Islet of Langerhans (tissue), 1 donor: ENCODE measurements around the gene EML6.
A peak's percentile ranks its signal among the peaks of the same experiment; 100 is the strongest.
"Not testable (repeated sequence)": the region's sequence is repeated elsewhere in the genome, so short reads cannot be mapped to it uniquely, and the experiment has no call there.

ENCODE experiments used
- FAIRE-seq: peaks from one replicate; lab custom pipeline; 2011; peaks lifted over from hg19 to GRCh38; lab: Jason Lieb, UNC

The EML6 gene

DNA sequence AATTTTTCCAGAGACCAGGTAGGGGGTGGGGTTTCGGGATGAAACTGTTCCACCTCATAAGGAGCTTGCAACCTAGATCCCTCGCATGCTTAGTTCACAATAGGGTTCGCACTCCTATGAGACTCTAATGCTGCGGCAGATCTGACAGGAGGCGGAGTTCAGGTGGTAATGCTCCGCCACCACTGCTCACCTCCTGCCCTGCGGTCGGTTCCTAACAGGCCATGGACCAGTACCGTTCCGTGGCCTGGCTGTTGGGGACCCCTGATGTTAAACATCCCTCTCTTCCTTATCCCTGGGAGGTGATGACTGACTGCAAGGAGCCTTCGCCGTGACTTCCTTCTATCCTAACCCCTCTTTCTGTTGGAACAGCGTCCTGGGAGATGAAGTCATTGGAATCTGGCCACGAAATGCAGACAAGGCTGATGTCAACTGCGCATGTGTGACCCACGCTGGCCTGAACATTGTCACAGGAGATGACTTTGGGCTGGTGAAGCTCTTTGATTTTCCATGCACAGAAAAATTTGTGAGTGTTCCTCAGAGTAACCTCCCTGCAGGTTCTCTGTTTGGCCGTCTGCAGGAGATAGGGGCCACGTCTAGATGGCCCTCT, 244.4 kb downstream of the EML6 start:
- no peak for FAIRE-seq

DNA sequence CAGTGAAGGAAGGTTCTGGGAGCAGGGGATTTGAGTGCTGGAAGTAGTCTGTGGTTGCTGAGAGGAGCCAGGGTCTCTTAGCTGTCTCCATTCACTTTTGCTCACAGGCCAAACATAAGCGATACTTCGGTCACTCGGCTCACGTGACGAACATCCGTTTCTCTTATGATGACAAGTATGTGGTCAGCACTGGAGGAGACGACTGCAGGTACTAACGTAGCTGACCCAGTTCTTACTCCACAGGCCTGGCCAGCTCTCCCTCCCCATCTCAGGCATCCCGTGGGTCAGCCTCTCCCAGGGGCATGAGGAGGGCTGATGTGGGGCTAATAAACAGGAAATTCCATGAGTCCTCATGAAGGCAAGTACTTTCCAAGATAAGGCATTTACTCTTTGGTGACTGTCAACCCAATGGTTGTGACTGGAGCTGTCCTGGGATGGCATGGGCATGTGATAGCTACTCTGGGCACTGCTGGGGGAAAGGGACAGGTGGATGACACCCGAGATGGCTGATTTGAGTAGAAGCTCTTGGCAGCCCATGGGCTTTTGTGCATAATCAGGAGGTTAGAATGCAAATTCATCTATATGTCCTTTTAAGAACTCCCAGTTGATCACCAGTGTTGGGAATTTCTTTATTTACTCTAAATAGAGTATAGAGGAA, 245.2 kb downstream of the EML6 start:
- no peak for FAIRE-seq

DNA sequence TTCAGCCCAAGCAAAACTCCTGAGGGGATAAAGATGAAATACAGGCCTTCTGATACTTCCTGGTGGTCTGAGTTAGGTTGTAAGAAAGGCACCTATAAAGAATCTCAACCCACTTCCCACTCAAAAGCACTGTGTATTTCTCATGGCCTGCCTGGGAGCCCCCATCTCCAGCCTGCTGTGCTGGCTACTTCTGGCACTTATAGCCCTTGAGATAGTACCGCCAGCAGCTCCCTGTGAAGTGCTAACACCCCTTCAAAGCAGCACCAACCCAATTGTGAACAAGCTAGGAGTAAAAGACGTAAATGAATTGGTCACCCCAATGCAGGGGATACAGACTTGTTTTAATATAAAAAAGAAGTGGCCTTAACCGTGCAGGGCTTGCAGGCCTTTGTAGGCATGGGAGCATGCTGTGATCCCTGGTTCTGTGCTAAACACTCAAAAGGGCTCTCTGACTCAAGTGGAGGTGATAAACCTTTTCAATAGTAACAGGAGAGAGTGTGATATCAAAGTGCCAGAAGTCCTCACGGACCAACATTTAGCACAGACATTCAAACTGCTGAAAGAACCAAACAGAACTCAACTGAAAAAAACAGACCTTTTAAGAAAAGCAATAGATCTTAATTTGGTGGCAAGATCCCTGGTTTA, 246.0 kb downstream of the EML6 start:
- FAIRE-seq: no peak

DNA sequence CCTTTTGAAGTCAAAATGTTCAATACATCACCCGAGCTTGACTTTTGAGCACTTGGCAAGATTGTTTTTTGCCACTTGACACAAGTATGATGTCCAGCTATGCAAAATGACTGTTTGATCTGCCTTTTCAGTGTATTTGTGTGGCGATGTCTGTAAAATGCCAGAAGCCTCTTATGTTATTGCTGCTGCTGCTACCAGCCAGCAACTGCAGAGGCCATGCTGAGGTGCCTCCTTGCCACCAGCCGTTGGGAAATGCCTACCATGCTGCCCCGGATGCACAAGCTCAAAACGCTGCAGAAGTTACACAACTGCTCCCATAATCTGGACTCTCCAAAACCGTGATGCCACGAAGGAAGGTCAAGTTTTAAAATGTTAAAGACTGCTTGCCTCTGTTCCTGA, 246.5 kb downstream of the EML6 start:
- FAIRE-seq: no peak

DNA sequence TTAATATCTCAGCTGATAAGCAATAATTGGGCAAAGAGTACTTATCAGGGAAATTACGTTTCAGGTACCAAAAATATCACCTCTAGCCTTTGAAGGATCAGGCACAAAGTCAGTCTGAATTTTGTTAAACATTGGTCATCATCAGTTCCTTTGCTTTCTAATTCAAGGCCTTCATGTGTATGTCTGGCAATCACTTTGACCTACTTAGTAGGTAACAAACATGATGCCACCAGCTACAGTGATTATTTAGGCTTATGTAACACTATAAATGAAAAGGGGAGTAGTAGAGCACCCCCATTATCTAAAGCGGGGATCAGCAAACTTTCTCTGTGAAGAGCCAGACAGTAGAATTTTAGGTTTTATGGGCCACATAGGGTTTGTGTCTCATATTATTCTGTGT, 251.7 kb downstream of the EML6 start:
- no peak for FAIRE-seq

DNA sequence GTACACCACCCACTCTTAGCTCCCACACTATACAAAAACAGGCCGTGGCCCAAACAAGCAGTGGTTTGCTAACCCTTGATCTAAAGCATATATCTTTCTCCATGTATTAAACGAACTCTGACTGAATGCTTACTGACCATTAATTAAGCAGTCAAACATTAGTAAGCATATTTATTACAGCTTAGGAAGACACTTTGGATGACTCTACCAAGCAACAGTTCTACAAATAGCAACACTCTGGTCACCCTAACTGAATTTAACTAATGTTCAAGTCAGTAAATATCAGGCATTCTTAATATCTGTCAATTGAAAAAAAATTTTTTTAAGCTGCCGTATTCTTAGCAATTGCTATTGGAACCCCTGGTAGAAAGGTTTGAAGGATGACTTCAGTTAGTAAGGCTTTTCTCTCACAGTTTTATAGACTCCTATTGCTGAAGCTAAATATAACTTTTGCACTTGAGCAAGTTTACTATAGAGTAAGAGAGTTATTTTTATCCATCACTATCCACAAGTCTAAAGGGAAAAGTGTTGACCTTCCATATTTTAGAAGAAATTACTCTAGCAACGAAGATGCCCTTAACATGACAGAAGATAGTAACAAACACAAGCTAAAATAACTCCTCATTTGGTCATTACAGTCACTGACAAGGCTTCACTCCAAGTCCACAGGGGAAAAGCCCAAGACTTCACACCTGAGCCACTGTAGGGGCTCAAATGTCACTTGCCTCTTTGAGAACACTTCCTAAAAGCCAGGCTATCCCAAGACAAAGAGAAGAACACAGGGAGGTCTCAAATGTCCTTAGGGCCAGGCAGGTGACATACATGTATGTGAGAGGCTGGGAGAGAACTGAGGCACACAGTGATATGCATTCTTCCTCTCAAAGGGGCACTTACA, 252.4 kb downstream of the EML6 start:
- FAIRE-seq: peak; percentile 43

DNA sequence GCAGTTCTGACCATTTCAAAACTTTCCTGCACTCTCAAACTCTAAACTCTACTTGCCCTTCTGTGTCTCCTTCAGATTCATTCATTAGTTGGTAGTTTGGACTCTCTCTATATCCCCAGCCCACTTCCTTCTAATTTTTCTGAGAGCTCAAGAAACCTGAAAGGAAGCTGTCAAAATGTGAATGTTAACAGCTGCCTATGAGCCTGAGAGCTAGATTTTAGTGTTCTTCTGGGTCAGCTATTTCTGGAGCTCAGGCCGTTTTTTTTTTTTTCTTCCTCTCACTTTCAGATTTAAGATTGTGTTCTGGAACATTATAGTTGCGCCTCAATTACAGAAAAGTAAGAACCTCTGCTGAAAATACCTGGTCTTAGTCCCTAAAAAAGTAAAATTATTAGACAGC, 253.7 kb downstream of the EML6 start:
- FAIRE-seq: no peak

DNA sequence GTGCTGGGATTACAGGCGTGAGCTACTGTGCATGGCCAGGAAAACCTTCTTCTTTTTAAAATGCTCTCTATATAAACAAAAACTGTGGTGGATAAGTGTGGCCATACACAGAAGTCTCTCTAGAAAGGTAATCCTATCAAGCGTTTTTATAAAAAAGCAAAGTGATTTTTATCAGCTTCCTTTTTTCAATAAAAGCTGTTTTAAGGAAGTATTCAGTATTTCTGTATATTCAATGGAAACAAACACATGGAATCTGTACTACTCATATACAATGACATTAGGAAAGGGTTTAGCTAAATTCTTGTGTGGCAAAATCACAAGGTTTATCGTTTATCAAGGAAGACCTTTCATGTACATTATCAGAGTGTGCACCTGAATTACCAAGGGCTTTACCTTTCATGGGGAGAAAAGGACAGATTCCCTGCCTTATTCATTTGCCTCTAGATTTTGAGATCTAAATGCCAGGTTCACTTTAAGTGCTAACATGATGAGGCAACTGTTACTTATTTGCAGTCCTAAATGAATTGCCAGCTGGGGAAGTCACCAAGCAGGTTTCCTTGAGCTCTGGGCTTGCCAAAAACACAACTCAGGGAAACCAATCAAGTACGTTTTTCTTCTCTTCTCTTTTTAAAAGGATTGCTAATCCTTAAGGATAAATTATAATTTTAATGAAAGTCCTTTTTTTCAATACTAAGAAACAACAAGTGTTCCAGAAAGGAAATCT, 256.0 kb downstream of the EML6 start:
- FAIRE-seq: peak; percentile 27

DNA sequence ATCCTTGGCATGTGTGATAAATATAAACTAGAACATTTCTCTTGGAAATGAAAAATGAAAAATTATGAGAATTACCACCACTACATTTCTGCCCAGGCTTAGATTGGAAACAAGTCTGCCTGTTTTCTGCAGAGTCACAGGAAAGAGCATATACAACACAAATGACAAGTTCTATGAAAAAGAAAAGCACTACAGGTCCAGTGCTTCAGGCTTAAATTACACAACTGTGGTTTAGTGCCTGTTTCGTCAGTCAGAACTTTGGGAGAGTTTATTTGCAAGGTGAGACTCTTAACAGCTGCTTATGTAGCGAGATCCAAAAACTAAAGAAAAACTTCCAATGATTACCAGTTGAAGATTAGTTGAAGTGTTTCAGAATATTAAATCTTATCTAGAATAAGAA, 257.9 kb downstream of the EML6 start:
- no peak for FAIRE-seq

DNA sequence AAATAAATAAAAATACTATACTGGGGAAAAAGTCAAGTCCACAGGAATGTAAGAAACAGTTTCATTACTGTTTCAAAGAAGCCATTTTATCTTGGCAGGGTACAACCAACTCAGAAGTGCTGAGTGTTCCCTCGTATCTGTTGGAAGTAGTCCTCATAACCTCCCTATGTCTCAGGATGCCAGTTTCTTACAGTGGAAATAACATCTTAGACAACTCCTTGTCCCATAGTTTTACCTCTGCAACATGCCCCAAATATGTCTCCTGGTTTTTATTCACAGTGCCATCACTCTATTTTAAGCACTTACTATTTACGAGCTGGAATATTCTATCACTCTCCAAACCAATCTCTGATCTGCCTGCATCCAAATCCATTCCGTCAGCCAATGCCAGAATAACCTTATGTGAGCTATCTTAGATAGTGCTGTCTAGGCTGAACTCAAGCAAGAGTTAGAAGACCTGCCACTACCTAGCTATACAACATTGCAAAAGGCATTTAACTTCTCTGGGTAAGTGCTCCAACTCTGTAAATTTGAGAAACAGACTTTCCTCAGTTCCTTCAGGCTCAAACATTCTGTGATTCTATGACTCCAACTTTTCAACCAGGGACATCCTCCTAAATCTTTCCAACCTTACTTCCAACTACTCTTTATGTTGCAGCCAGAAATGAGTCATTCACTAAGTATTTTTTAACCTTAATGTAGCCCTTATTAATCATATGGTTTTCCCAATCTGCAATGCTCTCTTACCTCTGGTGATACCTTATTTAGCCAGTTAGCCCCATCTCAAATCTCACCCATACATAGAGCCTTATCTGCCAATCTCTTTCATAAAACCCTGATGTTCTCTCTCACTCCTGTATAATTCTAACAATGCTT, 260.1 kb downstream of the EML6 start:
- FAIRE-seq: no peak

DNA sequence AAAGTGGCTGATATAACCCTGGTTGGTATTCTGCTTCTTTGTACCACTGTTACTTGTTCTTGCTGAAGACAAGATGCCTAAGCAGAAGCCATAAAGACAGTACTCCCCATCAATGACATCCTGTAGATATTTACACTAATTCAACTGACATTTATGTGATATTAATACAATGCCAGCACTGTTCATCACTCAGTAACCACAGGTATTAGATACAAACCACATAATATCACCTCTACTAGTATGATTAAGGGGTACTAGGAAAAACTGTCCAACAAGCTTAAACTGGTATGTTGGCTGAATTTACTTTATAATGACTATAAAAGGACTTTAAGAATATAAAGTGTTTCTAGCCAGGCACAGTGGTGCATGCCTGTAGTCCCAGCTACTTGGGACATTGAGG, 261.0 kb downstream of the EML6 start:
- no peak for FAIRE-seq

DNA sequence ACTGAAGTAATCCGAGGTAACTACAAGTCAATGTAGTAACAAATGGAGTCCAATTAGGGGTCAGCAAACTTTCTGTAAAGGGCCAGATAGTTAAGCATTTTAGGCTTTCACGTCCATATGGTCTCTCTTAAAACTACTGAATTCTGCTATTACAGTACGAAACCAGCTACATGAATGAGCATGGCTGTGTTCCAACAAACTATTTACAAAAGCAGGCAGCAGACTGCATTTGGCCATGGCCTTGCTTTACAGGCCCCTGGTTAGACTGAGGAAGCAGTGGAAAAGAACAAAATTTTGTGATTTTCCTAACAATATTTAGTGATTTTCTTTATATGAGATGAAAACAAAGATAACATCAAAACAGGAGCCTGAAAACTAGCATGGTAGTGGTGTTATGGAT, 262.8 kb downstream of the EML6 start:
- FAIRE-seq: peak; percentile 9

DNA sequence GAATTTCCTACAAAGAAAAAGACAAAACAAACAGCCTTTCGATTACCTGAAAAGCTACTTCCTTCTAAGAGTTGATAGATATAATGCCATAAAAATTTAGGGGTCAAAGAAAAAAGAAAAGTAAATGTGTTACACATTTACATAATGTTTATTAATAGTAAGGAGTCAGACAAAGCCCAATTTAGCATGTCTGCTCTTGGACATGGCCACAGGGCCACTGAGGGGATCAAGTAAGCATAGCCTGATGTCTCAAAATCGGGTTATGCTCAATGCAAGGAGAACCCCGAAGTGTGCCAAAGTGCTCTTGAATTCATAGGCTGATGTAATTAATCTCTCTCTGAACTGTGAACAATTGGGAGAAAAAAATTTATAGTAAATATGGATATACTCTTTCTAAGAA, 265.1 kb downstream of the EML6 start:
- FAIRE-seq: no peak

DNA sequence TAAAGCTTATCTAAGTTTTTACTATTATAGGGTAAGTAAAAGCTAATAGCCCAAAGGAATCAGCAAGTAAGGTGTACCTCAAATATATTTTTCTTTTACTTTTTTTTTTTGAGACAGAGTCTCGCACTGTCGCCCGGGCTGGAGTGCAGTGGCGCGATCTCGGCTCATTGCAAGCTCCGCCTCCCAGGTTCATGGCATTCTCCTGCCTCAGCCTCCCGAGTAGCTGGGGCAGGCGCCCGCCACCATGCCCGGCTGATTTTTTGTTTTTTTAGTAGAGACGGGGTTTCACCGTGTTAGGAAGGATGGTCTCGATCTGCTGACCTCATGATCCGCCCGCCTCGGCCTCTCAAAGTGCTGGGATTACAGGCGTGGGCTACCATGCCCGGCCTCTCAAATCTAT, 267.2 kb downstream of the EML6 start:
- FAIRE-seq: not testable (repeated sequence)

DNA sequence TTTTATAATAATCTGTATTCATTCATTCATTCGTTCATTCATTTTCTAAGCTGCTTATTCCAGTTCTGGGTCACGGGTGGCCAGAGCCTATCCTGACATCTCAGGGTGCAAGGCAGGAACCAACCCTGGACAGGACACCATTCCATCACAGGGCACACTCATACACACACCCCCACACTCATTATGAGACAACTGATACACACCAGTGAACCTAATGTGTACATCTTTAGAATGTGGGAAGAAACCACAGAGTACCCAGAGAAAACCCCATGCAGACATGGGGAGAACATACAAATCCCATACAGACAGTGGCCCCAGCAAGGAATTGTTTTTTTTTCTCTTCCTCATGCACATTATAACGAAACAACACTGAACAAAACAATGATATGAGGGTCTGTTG, 272.1 kb downstream of the EML6 start:
- FAIRE-seq: no peak

DNA sequence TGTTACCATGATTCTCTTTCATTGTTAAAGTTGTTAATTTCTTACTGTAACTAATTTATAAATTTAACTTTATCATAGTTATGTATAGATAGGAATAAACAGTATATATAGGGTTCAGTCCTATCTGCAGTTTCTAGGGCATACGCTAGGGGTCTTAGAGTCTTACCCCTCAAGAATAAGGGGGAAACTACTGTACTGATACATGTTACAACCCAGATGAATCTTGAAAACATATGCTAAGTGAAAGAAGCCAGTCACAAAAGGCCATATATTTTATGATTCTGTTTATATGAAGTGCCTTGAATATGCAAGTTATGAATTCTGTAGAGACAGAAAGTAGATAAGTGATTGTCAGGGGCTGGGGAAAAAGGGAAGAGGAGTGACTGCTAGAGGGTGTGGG, 274.4 kb downstream of the EML6 start:
- FAIRE-seq: no peak

DNA sequence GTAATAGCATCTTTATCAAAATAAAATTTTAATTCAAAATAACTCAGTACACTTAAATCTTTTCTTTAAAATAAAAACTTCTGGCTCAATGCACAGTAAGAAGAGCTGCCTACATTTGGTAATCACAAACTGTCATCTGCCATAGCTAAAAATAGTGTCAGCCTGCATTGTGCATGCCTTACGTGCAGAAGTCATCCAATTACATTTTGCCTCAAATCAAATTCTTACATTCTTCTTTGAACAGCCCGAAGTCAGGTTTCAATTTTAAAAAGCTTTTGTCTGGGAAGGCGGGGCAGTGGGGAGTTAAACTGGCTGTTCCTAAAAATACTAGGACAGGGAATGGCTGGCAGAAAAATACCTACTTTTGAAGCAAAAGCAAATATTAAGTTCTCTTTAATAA, 275.7 kb downstream of the EML6 start:
- no peak for FAIRE-seq

DNA sequence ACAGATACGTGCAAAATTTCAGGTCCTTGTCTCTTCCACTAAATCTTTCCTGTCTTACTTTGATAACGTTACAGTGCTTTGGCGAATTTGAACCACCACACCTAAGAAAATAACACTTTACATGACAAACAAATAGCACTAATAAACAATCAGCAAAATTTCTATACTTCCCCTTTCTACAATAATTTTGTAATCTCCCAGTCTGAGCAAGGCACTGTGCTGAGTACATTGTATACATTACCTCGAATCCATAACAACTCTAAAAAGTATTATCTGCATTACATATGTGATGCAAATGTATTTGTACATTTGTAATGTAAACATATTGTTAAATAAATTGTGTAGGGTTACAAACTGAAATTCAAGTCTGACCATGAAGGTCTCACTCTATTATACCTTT, 276.9 kb downstream of the EML6 start:
- no peak for FAIRE-seq

DNA sequence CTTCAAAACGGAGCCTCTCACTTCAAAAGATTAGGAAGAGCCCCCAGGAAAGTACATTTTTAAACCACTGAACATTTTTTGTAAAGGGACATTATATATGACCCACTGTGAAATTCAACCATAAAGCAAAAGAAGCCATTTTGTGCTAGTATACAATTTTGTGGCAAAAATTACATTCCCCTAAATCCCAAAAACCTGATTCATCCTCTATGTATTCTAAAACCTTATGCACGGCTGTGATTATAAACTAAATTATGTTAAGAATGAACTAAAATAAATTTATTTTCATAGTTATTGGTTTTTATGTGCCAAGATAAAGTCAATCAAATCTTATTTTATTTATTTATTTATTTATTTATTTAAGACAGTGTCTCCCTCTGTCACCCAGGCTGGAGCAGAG, 278.3 kb downstream of the EML6 start:
- FAIRE-seq: no peak

DNA sequence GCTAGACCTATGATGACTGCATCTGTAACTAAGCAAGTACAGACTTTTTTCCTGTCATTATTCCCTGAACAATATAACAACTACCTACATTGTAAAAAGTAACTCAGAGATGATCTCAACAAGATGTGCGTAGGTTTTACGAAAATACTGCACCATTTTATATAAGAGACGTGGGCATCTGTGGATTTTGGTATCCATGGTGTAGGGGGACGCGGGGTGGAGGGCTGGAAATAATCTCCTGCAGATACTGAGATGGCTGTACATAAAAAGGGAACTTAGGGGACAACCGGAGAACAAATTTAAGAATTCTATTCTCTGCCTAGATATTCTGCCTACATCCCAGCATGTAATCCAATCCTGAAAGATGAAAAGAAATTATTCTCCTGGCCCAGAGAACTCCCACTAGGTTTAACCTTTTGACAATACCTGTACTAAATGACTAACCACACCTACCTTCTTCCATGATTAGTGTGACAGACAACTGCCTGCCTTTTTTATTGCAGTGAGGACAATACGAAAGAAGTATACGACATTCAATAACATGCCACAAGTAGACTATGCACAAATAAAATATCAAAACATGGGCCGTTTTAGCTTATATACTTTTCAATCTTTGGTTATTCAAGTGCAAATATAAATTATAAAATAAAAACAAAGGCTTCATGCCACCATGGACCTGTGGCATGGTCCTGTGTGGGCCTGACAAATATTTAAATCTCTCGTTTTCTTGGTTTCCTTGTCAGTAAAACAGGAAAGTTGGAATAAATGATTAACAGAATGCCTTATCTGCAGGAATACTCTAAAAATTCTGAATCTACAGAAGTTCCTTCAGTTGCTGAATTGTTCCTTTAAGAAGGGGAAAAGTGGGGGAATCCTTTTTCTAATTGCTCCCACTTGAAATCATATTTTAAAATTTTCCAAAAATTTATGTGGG, 280.5 kb downstream of the EML6 start:
- no peak for FAIRE-seq
